GM19397 (cell line): ENCODE data around the gene SYT9.

Experiments
- ATAC-seq: cut with Tn5 transposase; IDR thresholded peaks from one replicate; pipeline ENCODE4 v1.9.1; 2021; ENCODE audit warnings: mild to moderate bottlenecking, moderate library complexity; ENCODE audit not compliant: unreplicated experiment

SYT9 gene

DNA sequence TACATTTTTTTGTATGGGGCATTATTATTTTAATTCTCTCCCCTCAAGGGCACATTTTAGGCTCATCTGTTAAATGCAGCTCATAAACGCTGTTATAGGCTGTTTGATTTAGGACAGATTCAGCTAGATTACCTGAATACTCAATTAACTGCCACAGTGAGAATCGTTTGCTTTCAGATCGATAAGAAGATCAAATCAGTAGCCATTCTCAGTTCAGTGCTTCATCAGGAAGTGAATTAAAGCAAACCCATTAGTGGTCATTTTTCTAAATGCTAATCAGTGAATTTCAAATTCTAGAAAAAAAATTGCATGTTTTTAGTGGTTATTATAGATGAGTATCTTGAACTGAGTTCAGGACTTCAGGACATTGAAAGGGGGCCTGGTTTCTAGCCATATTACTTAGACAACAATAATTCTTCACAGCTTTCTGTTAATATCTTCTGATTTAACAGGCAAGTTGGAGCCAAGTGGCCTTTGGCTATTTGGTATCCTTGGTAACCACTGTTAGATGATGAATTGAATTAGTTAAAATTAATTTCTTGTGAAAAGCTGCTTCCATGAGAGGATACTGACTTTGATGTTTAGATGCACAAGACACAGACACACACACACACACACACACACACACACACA is 18.6 kb downstream of the SYT9 start:
- ATAC-seq, result no peak

GRCh38 chr11:7272373-7272772 is 20.7 kb downstream of the SYT9 start:
- no peak for ATAC-seq

GRCh38 chr11:7275133-7275532 is 23.4 kb downstream of the SYT9 start:
- ATAC-seq, result no peak

DNA sequence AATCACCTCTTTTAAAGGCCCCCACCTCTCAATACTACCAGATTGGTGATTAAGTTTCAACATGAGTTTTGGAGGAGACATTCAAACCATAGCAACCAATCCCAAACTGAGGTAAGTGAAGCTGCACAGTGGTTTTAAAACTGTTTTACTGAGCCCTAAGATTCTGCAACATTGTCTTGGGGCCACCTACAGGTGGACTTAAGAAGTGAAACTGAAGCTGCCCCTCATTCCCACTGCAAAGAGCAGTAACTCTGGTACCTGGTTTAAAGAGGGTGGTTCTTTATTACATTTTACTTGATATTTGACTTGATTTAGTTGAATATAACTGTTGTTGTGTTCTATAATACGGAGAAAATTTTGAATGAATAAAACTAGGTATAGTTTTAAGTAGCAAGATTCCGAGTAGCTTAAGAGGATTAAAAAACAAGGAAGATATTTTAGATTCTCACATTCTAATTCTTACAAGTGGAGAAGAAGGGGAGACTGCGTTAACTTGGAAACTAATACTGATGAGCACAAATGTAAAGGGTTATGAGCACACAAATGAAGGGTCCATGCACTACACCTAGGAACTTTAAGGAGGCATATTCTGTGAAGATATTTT is 26.7 kb downstream of the SYT9 start:
- ATAC-seq, result no peak

DNA sequence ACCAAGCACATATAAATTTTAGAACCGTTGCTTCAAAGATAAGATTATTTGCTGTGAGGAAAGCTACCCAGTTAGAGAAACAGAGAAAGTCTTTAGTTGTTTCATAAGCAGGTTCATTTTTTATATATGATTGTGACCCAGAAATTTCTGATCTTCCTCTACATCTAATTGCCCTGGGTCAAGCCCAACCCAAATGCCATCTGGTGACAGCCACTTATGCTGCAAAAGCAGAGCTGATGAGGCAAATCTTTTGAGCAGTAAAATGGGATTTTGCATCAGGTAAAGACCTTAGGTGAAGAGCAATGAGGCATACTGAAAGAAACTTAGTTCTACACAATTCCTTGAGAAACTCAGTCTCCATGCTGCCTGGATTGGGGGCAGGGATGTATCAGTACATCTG is 28.0 kb downstream of the SYT9 start:
- ATAC-seq, result no peak

- no peak for ATAC-seq
Observed at GRCh38 chr11:7281079-7281478, 29.4 kb downstream of the SYT9 start.

- ATAC-seq, result no peak
Observed at GRCh38 chr11:7281809-7282208, 30.1 kb downstream of the SYT9 start.

DNA sequence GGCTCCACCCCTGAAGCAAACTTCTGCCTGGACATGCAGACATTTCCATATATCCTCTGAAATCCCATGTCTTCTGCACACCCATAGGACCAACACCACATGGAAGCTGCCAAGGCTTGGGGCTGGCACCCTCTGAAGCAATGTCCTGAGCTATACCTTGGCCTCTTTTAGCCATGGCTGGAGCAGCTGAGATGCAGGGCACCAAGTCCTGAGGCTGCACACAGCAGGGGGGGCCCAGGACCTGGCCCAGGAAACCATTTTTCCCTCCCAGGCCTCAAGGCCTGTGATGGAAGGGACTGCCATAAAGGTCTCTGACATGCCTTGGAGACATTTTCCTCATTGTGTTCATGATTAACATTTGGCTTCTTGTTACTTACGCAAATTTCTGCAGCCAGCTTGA is 34.5 kb downstream of the SYT9 start:
- ATAC-seq, result no peak

DNA sequence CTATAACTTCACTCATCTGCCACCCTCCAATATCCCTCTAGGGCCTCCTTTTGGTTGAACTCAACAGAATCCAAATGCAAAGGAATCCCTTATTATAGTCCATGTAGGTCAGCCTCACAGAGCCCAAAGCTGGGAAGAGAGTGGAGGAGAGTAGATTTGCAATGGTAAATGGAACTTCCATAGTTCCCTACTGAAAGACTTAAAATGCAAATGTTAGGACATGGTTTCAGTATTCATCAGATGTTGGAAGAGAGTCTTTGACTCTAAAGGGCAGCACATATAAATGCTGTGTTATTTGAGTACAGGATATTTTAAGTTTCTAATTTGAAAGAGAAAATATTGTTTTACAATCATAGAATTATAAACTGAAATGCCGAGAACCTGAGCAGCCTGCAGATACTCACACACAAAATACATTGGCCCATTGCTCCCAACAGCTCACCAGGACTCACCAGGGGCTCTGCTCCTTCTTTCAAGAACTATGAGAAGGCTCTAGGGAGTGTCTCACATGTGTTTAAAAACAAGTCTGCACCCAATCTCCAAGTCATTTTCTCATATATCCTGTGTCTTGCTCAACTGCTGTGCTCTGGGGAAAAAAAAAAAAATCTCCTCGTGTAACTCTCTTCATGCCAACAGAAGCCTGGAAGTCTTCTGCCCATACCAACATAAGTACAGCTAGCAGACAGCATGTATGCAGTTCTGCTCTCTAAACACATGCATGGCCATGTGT is 39.6 kb downstream of the SYT9 start:
- no peak for ATAC-seq

- ATAC-seq, result no peak
Observed at GRCh38 chr11:7292922-7293321, 41.2 kb downstream of the SYT9 start.

GRCh38 chr11:7299393-7299792 is 47.7 kb downstream of the SYT9 start:
- ATAC-seq, result no peak

GRCh38 chr11:7300281-7300680 is 48.6 kb downstream of the SYT9 start:
- no peak for ATAC-seq

GRCh38 chr11:7303146-7303545 is 51.4 kb downstream of the SYT9 start:
- no peak for ATAC-seq

GRCh38 chr11:7306900-7307299 is 55.2 kb downstream of the SYT9 start:
- ATAC-seq, result no peak

- no peak for ATAC-seq
Observed at GRCh38 chr11:7307836-7308235, 56.1 kb downstream of the SYT9 start.

DNA sequence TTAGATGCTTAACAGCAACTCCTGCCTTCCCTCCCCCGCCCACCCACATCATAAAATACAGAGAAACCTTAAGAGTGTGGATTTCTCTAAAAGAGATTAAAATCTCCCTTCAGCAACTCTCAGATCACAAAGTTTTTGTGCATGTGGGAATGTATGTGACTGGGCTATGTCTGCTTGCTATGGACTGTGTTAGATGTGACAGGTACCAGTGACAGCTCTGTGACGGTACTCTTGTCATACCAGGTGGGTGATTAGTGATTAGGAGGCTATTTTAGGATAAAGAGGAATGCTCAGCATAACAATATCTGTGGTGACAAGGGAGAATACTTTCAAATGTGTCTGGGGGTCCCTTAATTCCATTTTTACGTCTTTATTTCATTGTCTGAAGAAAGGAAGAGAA is 60.2 kb downstream of the SYT9 start:
- ATAC-seq, result no peak

- ATAC-seq, result no peak
Observed at GRCh38 chr11:7314811-7315604, 63.3 kb downstream of the SYT9 start.

- no peak for ATAC-seq
Observed at GRCh38 chr11:7319501-7319900, 67.8 kb downstream of the SYT9 start.

GRCh38 chr11:7320306-7320705 is 68.6 kb downstream of the SYT9 start:
- ATAC-seq, result no peak

DNA sequence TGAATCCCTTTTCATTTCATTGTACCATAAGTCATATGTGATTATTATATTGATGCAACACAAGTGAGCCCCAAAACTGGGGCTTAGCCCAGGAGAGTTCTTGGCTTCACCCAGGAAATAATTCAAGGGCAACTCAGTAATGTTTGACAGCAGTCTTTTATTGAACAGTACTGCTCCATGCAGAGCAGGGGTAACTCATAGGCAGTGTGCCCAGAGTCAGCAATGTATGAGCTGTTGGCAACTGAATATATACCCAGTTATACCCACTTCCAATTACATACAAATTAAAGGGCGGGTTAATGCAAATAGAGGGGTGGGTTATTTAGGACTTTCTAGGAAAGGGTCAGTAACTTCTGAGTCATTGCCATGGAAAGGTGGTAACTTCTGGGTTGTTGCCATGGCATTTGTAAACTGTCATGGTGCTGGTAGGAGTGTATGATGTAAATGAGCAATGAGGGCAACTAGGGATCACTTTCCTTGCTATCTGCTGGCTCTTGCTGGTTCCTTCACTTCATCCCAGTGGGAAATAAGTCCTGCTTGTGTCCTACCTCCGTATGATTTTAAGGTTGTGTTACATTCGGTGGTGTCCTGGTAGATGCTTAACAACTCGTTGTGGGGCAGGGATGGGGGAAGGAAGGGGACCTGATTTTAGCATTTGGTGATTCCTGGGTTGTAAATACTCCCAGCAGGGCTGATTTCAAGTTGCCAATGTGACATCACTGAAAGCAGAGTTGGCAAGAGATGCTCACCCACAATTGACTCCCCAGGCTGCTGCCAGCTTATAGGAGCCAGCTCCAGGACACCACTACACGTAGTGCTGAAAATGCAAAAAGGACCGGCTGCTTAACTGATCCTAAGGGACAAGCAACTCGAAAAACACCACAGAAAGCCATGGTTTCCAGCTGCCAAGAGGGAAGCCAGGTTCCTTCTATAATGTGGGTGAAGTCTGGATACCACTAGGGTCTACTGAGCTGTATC is 70.1 kb downstream of the SYT9 start:
- no peak for ATAC-seq
